Suprapubic skin (tissue), 4 donors: ENCODE data around the gene POLR1D. TPM values are rescaled to one million over a fixed set of nuclear protein-coding genes. Genes with fewer than 3 reads are reported as not detected.

Source experiments
- DNase-seq, 2 donors: peaks; one replicate each; pipeline ENCODE4 v3.0.0-alpha.2; 2019; ENCODE audit warnings: low spot score in 2 of 2
- H3K27ac ChIP-seq: fragments of 200-600 bp; sonication (generic); one replicate; pipeline ENCODE4 v1.5.1; 2019
- H3K27me3 ChIP-seq: fragments of 200-600 bp; sonication (generic); one replicate; pipeline ENCODE4 v1.5.1; 2019
- H3K36me3 ChIP-seq: fragments of 200-600 bp; sonication (generic); one replicate; pipeline ENCODE4 v1.5.1; 2019
- H3K4me1 ChIP-seq: fragments of 200-600 bp; sonication (generic); one replicate; pipeline ENCODE4 v1.5.1; 2019
- H3K4me3 ChIP-seq: fragments of 200-600 bp; sonication (generic); one replicate; pipeline ENCODE4 v1.5.1; 2019; ENCODE audit warnings: mild to moderate bottlenecking
- H3K9me3 ChIP-seq: fragments of 200-600 bp; sonication (generic); one replicate; pipeline ENCODE4 v1.5.1; 2019
- CTCF ChIP-seq, 2 donors: fragments of 200-600 bp in 1 of 2; fragments of 450-650 bp in 1 of 2; sonication (generic) in 1 of 2; IDR thresholded peaks; one replicate each; pipeline ENCODE4 v1.5.1; 2016 to 2019; ENCODE audit warnings: antibody characterized with exemption in 2 of 2, mild to moderate bottlenecking in 1 of 2, moderate library complexity in 1 of 2
- EP300 ChIP-seq: sonication (generic); formaldehyde crosslinking; IDR thresholded peaks from one replicate; pipeline ENCODE4 v1.6.1; 2017; ENCODE audit warnings: antibody characterized with exemption
- POLR2A ChIP-seq, 2 donors: fragments of 450-650 bp; IDR thresholded peaks; one replicate each; pipeline ENCODE4 v1.6.1; 2017; ENCODE audit warnings: antibody characterized with exemption in 2 of 2, mild to moderate bottlenecking in 2 of 2, moderate library complexity in 2 of 2
- POLR2AphosphoS5 ChIP-seq, 3 donors: sonication (generic); formaldehyde crosslinking; IDR thresholded peaks; one replicate each; pipeline ENCODE4 v1.6.1; 2017; ENCODE audit warnings: antibody characterized with exemption in 3 of 3
- WGBS: methylation state at CpG from one replicate; pipeline ENCODE4 v1.1.5; 2018; 5-methylcytosine and 5-hydroxymethylcytosine counted together
- total RNA-seq, 4 donors: library from RNA; depleted of rRNA; stranded (reverse); fragments of >200 nt; gene quantifications; one replicate each; pipeline ENCODE4 v1.1.0, GENCODE V29; 2016

Gene POLR1D
- total RNA-seq, 4 donors from 2014 or later: 148 to 197 (median 177) TPM

- Histone ChIP-seq H3K27me3 (no peaks in the 10 kb centered on the region), H3K4me1 (no peaks in the 10 kb centered on the region), H3K36me3 (no peaks in the 10 kb centered on the region), H3K4me3 (no peak overlapping the region), H3K27ac (no peak overlapping the region), H3K9me3 (no peaks in the 10 kb centered on the region)
- no peak for DNase-seq
- TF ChIP-seq POLR2A (IDR thresholded peaks at IDR 0.05) (no peak), EP300 (no peak), POLR2AphosphoS5 (IDR thresholded peaks at IDR 0.05) (no peak), CTCF (IDR thresholded peaks at IDR 0.05) (no peak)
- WGBS: 83% methylated on average over 3 of the region's 3 CpGs
Observed at GRCh38 chr13:27593267-27593666, 28.4 kb upstream of the POLR1D start.

GRCh38 chr13:27595055-27595811 lies 26.5 kb upstream of the POLR1D start:
- Histone ChIP-seq H3K27me3 (no peaks in the 10 kb centered on the region), H3K9me3 (no peaks in the 10 kb centered on the region), H3K4me3 (no peak overlapping the region), H3K4me1 (peaks cover 7% of the 10 kb centered on the region), H3K27ac (no peak overlapping the region), H3K36me3 (no peaks in the 10 kb centered on the region)
- 88% methylated on average over 2 of the region's 2 CpGs for WGBS
- DNase-seq: no peak
- TF ChIP-seq CTCF (IDR thresholded peaks at IDR 0.05): no peak
- no peak for TF ChIP-seq EP300
- no peak for TF ChIP-seq POLR2A (IDR thresholded peaks at IDR 0.05)
- no peak for TF ChIP-seq POLR2AphosphoS5 (IDR thresholded peaks at IDR 0.05)

GRCh38 chr13:27599096-27599495 lies 22.6 kb upstream of the POLR1D start:
- TF ChIP-seq POLR2A (IDR thresholded peaks at IDR 0.05) (no peak), CTCF (IDR thresholded peaks at IDR 0.05) (no peak), POLR2AphosphoS5 (IDR thresholded peaks at IDR 0.05) (no peak), EP300 (no peak)
- no peaks in the 10 kb centered on the region for H3K27me3 ChIP-seq
- H3K36me3 ChIP-seq: no peaks in the 10 kb centered on the region
- H3K4me1 ChIP-seq: peaks cover 7% of the 10 kb centered on the region
- H3K27ac ChIP-seq: no peak overlapping the region
- H3K4me3 ChIP-seq: no peak overlapping the region
- DNase-seq: no peak
- H3K9me3 ChIP-seq: no peaks in the 10 kb centered on the region

DNA sequence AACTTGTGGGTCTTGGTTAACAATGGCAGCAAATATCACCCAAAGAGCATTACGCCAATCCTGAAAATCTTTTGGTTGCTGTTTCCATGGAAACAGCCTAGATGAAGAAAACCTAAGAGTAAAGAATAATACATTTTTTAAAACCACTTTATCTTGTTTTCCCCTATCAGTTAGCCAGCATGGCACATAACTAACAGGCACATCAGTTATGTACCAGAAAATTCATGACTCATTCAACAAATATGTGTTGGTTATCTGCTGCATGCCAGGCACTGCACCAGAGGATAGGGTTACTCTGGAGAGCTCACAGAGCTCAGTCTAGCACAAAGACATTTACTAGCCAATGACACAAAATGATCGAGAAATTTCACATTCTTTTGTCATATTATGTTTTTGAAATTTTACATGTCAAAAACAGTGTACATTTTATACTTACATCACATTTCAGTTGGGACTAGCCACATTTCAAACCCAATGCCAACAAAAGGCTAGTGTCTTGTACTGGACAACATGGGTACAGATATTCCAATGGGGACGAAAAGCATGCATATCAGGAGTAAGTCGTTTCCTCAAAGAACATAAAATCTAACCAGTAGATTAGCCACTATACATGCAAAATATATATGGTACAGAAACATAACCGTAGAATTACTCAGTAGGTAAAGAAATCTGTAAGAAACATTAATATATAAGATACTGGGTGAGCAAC lies 21.7 kb upstream of the POLR1D start:
- no peaks in the 10 kb centered on the region for H3K9me3 ChIP-seq
- H3K36me3 ChIP-seq: no peaks in the 10 kb centered on the region
- no peak overlapping the region for H3K27ac ChIP-seq
- TF ChIP-seq EP300: no peak
- no peak for TF ChIP-seq CTCF (IDR thresholded peaks at IDR 0.05)
- TF ChIP-seq POLR2A (IDR thresholded peaks at IDR 0.05): no peak
- no peak for TF ChIP-seq POLR2AphosphoS5 (IDR thresholded peaks at IDR 0.05)
- H3K4me1 ChIP-seq: peaks cover 7% of the 10 kb centered on the region
- 62% methylated on average over 5 of the region's 5 CpGs for WGBS
- H3K4me3 ChIP-seq: no peak overlapping the region
- no peaks in the 10 kb centered on the region for H3K27me3 ChIP-seq
- DNase-seq: no peak

GRCh38 chr13:27600711-27601110 lies 21.0 kb upstream of the POLR1D start:
- Histone ChIP-seq H3K27me3 (no peaks in the 10 kb centered on the region), H3K36me3 (no peaks in the 10 kb centered on the region), H3K4me1 (peaks cover 7% of the 10 kb centered on the region), H3K4me3 (no peak overlapping the region), H3K9me3 (no peaks in the 10 kb centered on the region), H3K27ac (no peak overlapping the region)
- DNase-seq: no peak
- TF ChIP-seq EP300: no peak
- no peak for TF ChIP-seq POLR2AphosphoS5 (IDR thresholded peaks at IDR 0.05)
- no peak for TF ChIP-seq POLR2A (IDR thresholded peaks at IDR 0.05)
- TF ChIP-seq CTCF (IDR thresholded peaks at IDR 0.05): no peak
- WGBS: 94% methylated on average over 1 of the region's 1 CpG
